Type B pancreatic cell (in vitro differentiated cells): Measurements from ENCODE around the gene OR3A2. TPM values are rescaled to one million over a fixed set of nuclear protein-coding genes. Genes with fewer than 3 reads are reported as not detected.
"Not testable (repeated sequence)": the region's sequence is repeated elsewhere in the genome, so short reads cannot be mapped to it uniquely, and the experiment has no call there.

Experiments used
- DNase-seq: peaks from one replicate; pipeline ENCODE4 v3.0.0; 2021; ENCODE audit warnings: mixed read lengths; ENCODE audit not compliant: unreplicated experiment; ENCODE audit errors: extremely low spot score
- H3K27ac Mint-ChIP-seq: 2 replicates; pipeline ENCODE4 v1.8.0; 2021; ENCODE audit warnings: mild to moderate bottlenecking, mixed read lengths
- H3K27me3 Mint-ChIP-seq: 2 replicates; pipeline ENCODE4 v1.8.0; 2021; ENCODE audit warnings: mixed read lengths
- H3K36me3 Mint-ChIP-seq: 2 replicates; pipeline ENCODE4 v1.8.0; 2021; ENCODE audit warnings: mixed read lengths
- H3K4me1 Mint-ChIP-seq: one replicate; pipeline ENCODE4 v1.8.0; 2021; ENCODE audit warnings: mixed read lengths; ENCODE audit not compliant: unreplicated experiment
- H3K4me3 Mint-ChIP-seq: 2 replicates; pipeline ENCODE4 v1.8.0; 2021; ENCODE audit warnings: mild to moderate bottlenecking, mixed read lengths
- H3K9me3 Mint-ChIP-seq: 2 replicates; pipeline ENCODE4 v1.8.0; 2021; ENCODE audit warnings: mixed read lengths
- total RNA-seq: library from RNA; stranded (reverse); gene quantifications from 2 replicates; pipeline ENCODE4 v1.2.1, GENCODE V29; 2021; ENCODE audit warnings: low replicate concordance
- TF ChIP-seq, protein P1 (sequence below): fragments of 200-600 bp; sonication (generic); conservative IDR thresholded peaks from 2 replicates; pipeline ENCODE4 v1.5.0; 2021; ENCODE audit warnings: antibody characterized with exemption, mild to moderate bottlenecking

Gene OR3A2
- total RNA-seq, 1 donor from 2014 or later, result not detected

DNA sequence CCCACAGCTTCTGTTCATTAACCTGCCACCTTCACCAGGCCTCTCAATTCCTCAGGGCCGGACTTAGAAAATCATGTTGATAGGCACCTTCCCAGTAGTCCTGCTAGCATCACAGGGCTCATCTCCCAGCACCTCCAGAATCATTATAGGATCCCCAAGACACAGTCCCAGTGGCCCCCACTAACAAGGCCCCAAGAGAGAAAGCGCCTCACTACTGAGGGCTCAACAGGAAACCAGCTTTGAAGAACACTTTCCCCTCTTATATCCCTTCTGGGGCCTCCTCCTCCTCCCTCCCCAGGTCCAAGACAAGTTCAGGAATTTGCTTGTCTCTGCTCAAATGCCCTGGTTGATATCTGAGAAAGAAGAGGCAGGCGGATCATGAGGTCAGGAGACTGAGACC is 25.0 kb upstream of the OR3A2 start, which contains the start of gene OR3A3:
OR3A3 (plus strand) TSS at position 301 of the 400 bp plus-strand sequence.
- no peak for DNase-seq
- Mint-ChIP-seq H3K9me3 (peaks cover 12% of the 10 kb centered on the region), H3K4me3 (no peak within 1 kb of the TSS), H3K27me3 (no peaks in the 10 kb centered on the region), H3K27ac (no peak within 1 kb of the TSS), H3K36me3 (no peaks in the 10 kb centered on the region), H3K4me1 (no peaks in the 10 kb centered on the region)
- TF ChIP-seq, protein P1, sequence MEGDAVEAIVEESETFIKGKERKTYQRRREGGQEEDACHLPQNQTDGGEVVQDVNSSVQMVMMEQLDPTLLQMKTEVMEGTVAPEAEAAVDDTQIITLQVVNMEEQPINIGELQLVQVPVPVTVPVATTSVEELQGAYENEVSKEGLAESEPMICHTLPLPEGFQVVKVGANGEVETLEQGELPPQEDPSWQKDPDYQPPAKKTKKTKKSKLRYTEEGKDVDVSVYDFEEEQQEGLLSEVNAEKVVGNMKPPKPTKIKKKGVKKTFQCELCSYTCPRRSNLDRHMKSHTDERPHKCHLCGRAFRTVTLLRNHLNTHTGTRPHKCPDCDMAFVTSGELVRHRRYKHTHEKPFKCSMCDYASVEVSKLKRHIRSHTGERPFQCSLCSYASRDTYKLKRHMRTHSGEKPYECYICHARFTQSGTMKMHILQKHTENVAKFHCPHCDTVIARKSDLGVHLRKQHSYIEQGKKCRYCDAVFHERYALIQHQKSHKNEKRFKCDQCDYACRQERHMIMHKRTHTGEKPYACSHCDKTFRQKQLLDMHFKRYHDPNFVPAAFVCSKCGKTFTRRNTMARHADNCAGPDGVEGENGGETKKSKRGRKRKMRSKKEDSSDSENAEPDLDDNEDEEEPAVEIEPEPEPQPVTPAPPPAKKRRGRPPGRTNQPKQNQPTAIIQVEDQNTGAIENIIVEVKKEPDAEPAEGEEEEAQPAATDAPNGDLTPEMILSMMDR, result no peak

DNA sequence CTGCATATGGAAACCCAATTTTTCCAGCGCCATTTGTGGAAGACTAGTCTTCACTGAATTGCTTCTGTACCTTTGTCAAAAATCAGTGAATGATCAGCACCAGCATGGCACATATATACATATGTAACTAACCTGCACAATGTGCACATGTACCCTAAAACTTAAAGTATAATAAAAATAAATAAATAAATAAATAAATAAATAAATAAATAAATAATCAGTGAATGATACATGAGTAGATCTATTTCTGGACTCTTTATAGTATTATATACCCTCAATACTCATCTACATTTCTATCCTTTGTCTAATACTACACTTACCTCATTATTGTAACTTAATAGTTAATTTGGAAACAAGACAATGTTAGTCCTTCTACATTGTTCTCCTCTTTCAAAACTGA is 17.7 kb upstream of the OR3A2 start:
- H3K27me3 Mint-ChIP-seq, H3K36me3 Mint-ChIP-seq, H3K4me3 Mint-ChIP-seq, DNase-seq, H3K4me1 Mint-ChIP-seq, H3K27ac Mint-ChIP-seq: not testable (repeated sequence)
- H3K9me3 Mint-ChIP-seq, result peaks cover 16% of the 10 kb centered on the region

DNA sequence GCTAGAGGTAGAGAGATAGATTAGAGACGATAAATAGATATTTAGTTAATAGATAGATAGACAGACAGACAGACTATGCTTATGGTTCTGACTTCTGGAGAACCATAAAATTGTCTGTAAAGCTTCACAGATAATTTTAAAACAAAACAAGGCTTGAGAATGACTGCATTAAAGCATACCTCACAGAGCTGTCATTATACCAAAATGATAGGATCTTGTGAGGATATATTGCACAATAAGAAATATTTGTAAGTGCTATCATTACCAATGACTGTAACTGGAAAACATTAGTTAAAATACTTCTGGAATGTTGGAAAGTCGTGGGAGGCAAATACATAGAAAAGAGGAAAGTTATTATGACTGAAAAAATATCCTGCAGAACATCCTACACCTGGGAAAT is 15.7 kb upstream of the OR3A2 start:
- Mint-ChIP-seq H3K4me3 (no peak overlapping the region), H3K27me3 (no peaks in the 10 kb centered on the region), H3K27ac (no peak overlapping the region), H3K4me1 (no peaks in the 10 kb centered on the region), H3K9me3 (peaks cover 13% of the 10 kb centered on the region), H3K36me3 (no peaks in the 10 kb centered on the region)
- TF ChIP-seq, protein P1, result no peak
- no peak for DNase-seq

DNA sequence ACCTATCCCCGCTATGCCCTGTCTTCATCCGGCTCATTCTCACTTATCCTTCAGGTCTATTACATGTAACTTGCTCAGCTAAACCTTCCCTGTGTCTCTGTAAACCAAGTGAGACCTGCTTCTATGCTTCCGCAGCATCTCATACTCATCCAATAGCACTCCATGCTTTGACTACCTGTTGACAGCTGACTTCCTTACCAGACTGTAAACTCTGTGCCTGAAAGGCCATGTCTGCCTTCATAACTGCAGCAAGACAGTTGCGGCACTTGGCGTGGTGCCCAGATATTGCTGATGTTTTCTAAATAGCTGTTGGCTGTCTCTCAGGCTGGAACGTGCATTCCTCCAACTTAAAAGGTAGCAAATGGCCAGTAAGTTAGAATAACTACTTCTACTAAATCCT is 13.9 kb upstream of the OR3A2 start:
- no peaks in the 10 kb centered on the region for H3K27me3 Mint-ChIP-seq
- TF ChIP-seq, protein P1, result no peak
- no peaks in the 10 kb centered on the region for H3K36me3 Mint-ChIP-seq
- H3K9me3 Mint-ChIP-seq, result peaks cover 13% of the 10 kb centered on the region
- DNase-seq, result no peak
- no peak overlapping the region for H3K4me3 Mint-ChIP-seq
- no peak overlapping the region for H3K27ac Mint-ChIP-seq
- no peaks in the 10 kb centered on the region for H3K4me1 Mint-ChIP-seq

DNA sequence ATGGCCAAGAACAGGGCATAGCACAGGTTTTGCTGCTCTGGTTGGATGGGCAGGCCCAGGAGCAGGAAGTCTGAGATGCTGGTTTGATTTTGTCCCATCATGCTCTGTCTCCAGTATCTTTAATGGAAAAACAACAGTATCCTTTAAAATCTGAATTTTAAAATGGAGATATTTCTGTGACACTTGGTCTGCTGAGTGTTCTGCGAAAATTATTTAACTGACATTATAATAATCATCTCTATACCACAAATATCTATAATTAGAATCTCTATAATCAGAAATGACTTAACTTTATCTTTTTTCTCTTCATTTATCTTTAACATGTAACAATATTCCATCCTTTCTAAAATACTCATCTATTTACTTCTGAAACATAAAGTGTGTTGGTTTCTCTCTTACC is 12.2 kb upstream of the OR3A2 start, which contains the start of gene OR1E1:
OR1E1 (minus strand) TSS at position 101 of the 400 bp plus-strand sequence; CDS start at position 101, 0 bp downstream.
- DNase-seq, result no peak
- H3K4me3 Mint-ChIP-seq, result no peak within 1 kb of the TSS
- TF ChIP-seq, protein P1, result no peak
- H3K9me3 Mint-ChIP-seq, result peaks cover 13% of the 10 kb centered on the region
- H3K36me3 Mint-ChIP-seq, result no peaks in the 10 kb centered on the region
- no peaks in the 10 kb centered on the region for H3K27me3 Mint-ChIP-seq
- no peaks in the 10 kb centered on the region for H3K4me1 Mint-ChIP-seq
- no peak within 1 kb of the TSS for H3K27ac Mint-ChIP-seq

DNA sequence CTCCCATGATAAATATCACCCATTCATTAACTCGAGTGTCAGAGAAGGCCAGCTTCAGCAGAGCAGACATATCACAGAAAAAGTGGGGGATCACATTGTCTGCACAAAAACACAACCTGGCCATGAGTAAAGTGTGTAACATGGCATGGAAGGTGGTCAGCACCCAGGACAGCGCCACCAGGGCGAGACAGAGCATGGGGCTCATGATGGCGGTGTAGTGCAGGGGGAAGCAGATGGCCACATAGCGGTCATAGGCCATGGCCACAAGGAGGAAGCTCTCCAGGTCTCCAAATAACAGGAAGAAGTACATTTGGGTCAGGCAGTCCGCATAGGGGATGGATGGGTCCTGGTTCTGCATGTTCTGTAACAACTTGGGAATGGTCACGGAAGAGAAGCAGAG is 11.7 kb upstream of the OR3A2 start:
- H3K27me3 Mint-ChIP-seq, DNase-seq, H3K36me3 Mint-ChIP-seq, H3K27ac Mint-ChIP-seq, H3K4me1 Mint-ChIP-seq, H3K4me3 Mint-ChIP-seq: not testable (repeated sequence)
- H3K9me3 Mint-ChIP-seq, result peaks cover 13% of the 10 kb centered on the region

DNA sequence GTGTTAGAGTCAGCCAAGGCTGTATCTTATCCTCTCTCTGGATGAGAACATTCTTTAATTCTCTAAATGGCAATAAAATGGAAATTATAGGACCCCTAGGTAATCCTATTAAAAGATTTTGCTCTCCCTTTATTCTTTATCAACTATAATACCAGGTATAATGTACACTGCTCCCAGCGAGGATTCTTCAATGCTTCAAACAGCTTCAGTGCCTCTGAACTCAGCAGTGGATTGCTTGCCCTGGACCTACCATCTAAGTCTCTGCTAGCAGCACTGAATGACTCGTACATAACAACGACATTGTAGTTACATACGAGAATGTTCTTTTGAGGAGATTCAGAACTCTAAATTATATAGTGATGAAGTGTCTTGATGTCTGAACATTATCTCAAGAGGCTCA is 3.7 kb upstream of the OR3A2 start:
- Mint-ChIP-seq H3K27me3 (no peaks in the 10 kb centered on the region), H3K9me3 (peaks cover 11% of the 10 kb centered on the region), H3K4me1 (no peaks in the 10 kb centered on the region), H3K36me3 (no peaks in the 10 kb centered on the region), H3K4me3 (no peak overlapping the region), H3K27ac (no peak overlapping the region)
- TF ChIP-seq, protein P1, result no peak
- no peak for DNase-seq
